ENCODE results near the gene PARD3B.

PARD3B gene

GRCh38 chr2:204835786-204836185 lies 290.5 kb downstream of the PARD3B start:
- no peaks in the 10 kb centered on the region for H3K27me3 ChIP-seq (ENCODE audit: insufficient read depth, poor library complexity, severe bottlenecking)
- no peak overlapping the region for H3K4me3 ChIP-seq (ENCODE audit: severe bottlenecking)
- no peak overlapping the region for H3K27ac ChIP-seq (ENCODE audit: poor library complexity, severe bottlenecking)
- no peaks in the 10 kb centered on the region for H3K36me3 ChIP-seq (ENCODE audit: low read depth)
- no peak for TF ChIP-seq CTCF (IDR thresholded peaks at IDR 0.05; ENCODE audit: poor library complexity, severe bottlenecking)
- H3K9me3 ChIP-seq (ENCODE audit: severe bottlenecking), result no peaks in the 10 kb centered on the region
- no peaks in the 10 kb centered on the region for H3K4me1 ChIP-seq (ENCODE audit: insufficient read depth, poor library complexity, severe bottlenecking)
- no peak for DNase-seq (ENCODE audit: low spot score)
- no peak for ATAC-seq (ENCODE audit: low read depth)

- no peak for DNase-seq (ENCODE audit: low spot score)
- no peak for ATAC-seq (ENCODE audit: low read depth)
These were observed 295.2 kb downstream of the PARD3B start for GRCh38 chr2:204840504-204840903.

GRCh38 chr2:204842068-204842467 lies 296.8 kb downstream of the PARD3B start:
- no peak overlapping the region for H3K4me3 ChIP-seq (ENCODE audit: severe bottlenecking)
- H3K9me3 ChIP-seq (ENCODE audit: severe bottlenecking), result no peaks in the 10 kb centered on the region
- H3K27me3 ChIP-seq (ENCODE audit: insufficient read depth, poor library complexity, severe bottlenecking), result no peaks in the 10 kb centered on the region
- DNase-seq (ENCODE audit: low spot score) (no peak), ATAC-seq (ENCODE audit: low read depth) (no peak)
- H3K27ac ChIP-seq (ENCODE audit: poor library complexity, severe bottlenecking), result peak overlapping the region; percentile 89
- H3K36me3 ChIP-seq (ENCODE audit: low read depth), result no peaks in the 10 kb centered on the region
- peaks cover 26% of the 10 kb centered on the region for H3K4me1 ChIP-seq (ENCODE audit: insufficient read depth, poor library complexity, severe bottlenecking)
- TF ChIP-seq CTCF (IDR thresholded peaks at IDR 0.05; ENCODE audit: poor library complexity, severe bottlenecking), result no peak

More at GRCh38 chr2:204840504-204840903, 295.2 kb downstream of the PARD3B start:
- H3K36me3 ChIP-seq (ENCODE audit: low read depth), result no peaks in the 10 kb centered on the region
- H3K9me3 ChIP-seq (ENCODE audit: severe bottlenecking), result no peaks in the 10 kb centered on the region
- no peaks in the 10 kb centered on the region for H3K27me3 ChIP-seq (ENCODE audit: insufficient read depth, poor library complexity, severe bottlenecking)
- H3K4me1 ChIP-seq (ENCODE audit: insufficient read depth, poor library complexity, severe bottlenecking), result peaks cover 26% of the 10 kb centered on the region
- TF ChIP-seq CTCF (IDR thresholded peaks at IDR 0.05; ENCODE audit: poor library complexity, severe bottlenecking), result no peak
- H3K4me3 ChIP-seq (ENCODE audit: severe bottlenecking), result no peak overlapping the region
- no peak overlapping the region for H3K27ac ChIP-seq (ENCODE audit: poor library complexity, severe bottlenecking)

- Histone ChIP-seq H3K4me3 (ENCODE audit: severe bottlenecking) (no peak overlapping the region), H3K9me3 (ENCODE audit: severe bottlenecking) (no peaks in the 10 kb centered on the region), H3K4me1 (ENCODE audit: insufficient read depth, poor library complexity, severe bottlenecking) (peaks cover 26% of the 10 kb centered on the region), H3K27ac (ENCODE audit: poor library complexity, severe bottlenecking) (peak overlapping the region; percentile 89), H3K36me3 (ENCODE audit: low read depth) (no peaks in the 10 kb centered on the region), H3K27me3 (ENCODE audit: insufficient read depth, poor library complexity, severe bottlenecking) (no peaks in the 10 kb centered on the region)
- peak; percentile 53 for DNase-seq (ENCODE audit: low spot score)
- peak; percentile 99 for ATAC-seq (ENCODE audit: low read depth)
- TF ChIP-seq CTCF (IDR thresholded peaks at IDR 0.05; ENCODE audit: poor library complexity, severe bottlenecking), result no peak
These were observed 297.6 kb downstream of the PARD3B start for GRCh38 chr2:204842661-204843485.

- TF ChIP-seq CTCF (IDR thresholded peaks at IDR 0.05; ENCODE audit: poor library complexity, severe bottlenecking), result no peak
- no peak overlapping the region for H3K27ac ChIP-seq (ENCODE audit: poor library complexity, severe bottlenecking)
- ATAC-seq (ENCODE audit: low read depth) (no peak), DNase-seq (ENCODE audit: low spot score) (no peak)
- H3K36me3 ChIP-seq (ENCODE audit: low read depth), result no peaks in the 10 kb centered on the region
- peaks cover 37% of the 10 kb centered on the region for H3K4me1 ChIP-seq (ENCODE audit: insufficient read depth, poor library complexity, severe bottlenecking)
- no peaks in the 10 kb centered on the region for H3K9me3 ChIP-seq (ENCODE audit: severe bottlenecking)
- H3K27me3 ChIP-seq (ENCODE audit: insufficient read depth, poor library complexity, severe bottlenecking), result no peaks in the 10 kb centered on the region
- no peak overlapping the region for H3K4me3 ChIP-seq (ENCODE audit: severe bottlenecking)
These were observed 301.2 kb downstream of the PARD3B start for GRCh38 chr2:204846471-204846870.
